H1 (cell line): ENCODE measurements around the gene N4BP3. TPM values are rescaled to one million over a fixed set of nuclear protein-coding genes. Genes with fewer than 3 reads are reported as not detected.
A peak's percentile ranks its signal among the peaks of the same experiment; 100 is the strongest.

Experiments
- GABPA ChIP-seq: IDR thresholded peaks from 2 replicates; pipeline ENCODE4 v1.6.1; 2011; ENCODE audit warnings: mild to moderate bottlenecking, low read length, moderate library complexity, borderline replicate concordance; ENCODE audit not compliant: insufficient read depth
- PHF8 ChIP-seq: fragments of 200-600 bp; sonication (generic); conservative IDR thresholded peaks from 2 replicates; pipeline ENCODE4 v1.7.1; 2012; ENCODE audit warnings: low read depth, mild to moderate bottlenecking, inconsistent platforms, low read length, moderate library complexity
- SRF ChIP-seq: IDR thresholded peaks from 2 replicates; pipeline ENCODE4 v1.6.1; 2011; ENCODE audit warnings: mild to moderate bottlenecking, low read depth, low read length, moderate library complexity
- TAF7 ChIP-seq: optimal IDR thresholded peaks from 2 replicates; pipeline ENCODE3; 2011; ENCODE audit warnings: low read depth, mild to moderate bottlenecking, inconsistent platforms, low read length, moderate library complexity, borderline replicate concordance
- YY1 ChIP-seq: IDR thresholded peaks from 2 replicates; pipeline ENCODE4 v1.6.1; 2011; ENCODE audit warnings: low read depth, mild to moderate bottlenecking, low read length
- ZNF274 ChIP-seq: IDR thresholded peaks from 2 replicates; pipeline ENCODE4 v1.7.0; 2012; ENCODE audit warnings: low read length, borderline replicate concordance; ENCODE audit errors: extremely low read depth
- polyA plus RNA-seq, 7 experiments: library from polyadenylated mRNA; depleted of rRNA in 3 of 7; stranded (reverse) in 5 of 7; unstranded in 2 of 7; fragments of >200 nt in 5 of 7; fragments of 200-250 nt in 2 of 7; gene quantifications; 1 replicate in 5 of 7; 2 replicates in 1 of 7; 4 replicates in 1 of 7; pipeline versions ENCODE4 v1.2.1 to v1.2.3, GENCODE V29; 2011 to 2013; ENCODE audit warnings: missing spikeins in 2 of 7, mixed read lengths in 2 of 7
- total RNA-seq: library from RNA; stranded (reverse); fragmentation: NEBNext Ultra II Directional; extraction: Animal tissue kit (Norgen Biotek cat#: 25700); gene quantifications from 2 replicates; pipeline ENCODE4 v1.2.1, GENCODE V29; 2021
- TF ChIP-seq, protein P1 (sequence below): fragments of 300-600 bp; sonication (generic); IDR thresholded peaks from 2 replicates; pipeline ENCODE4 v1.7.1; 2012; ENCODE audit warnings: low read length, moderate library complexity, mild to moderate bottlenecking, inconsistent platforms; ENCODE audit not compliant: insufficient replicate concordance
- TF ChIP-seq, protein P2 (sequence below): IDR thresholded peaks from 2 replicates; pipeline ENCODE4 v1.6.1; 2012; ENCODE audit warnings: low read length, inconsistent platforms

Gene N4BP3
- total and polyA plus RNA-seq, 2 of the 8 experiments (the other 6 are each of a cell fraction or from before 2014, with no cell fraction given) = 13.1 to 39.2 TPM

DNA sequence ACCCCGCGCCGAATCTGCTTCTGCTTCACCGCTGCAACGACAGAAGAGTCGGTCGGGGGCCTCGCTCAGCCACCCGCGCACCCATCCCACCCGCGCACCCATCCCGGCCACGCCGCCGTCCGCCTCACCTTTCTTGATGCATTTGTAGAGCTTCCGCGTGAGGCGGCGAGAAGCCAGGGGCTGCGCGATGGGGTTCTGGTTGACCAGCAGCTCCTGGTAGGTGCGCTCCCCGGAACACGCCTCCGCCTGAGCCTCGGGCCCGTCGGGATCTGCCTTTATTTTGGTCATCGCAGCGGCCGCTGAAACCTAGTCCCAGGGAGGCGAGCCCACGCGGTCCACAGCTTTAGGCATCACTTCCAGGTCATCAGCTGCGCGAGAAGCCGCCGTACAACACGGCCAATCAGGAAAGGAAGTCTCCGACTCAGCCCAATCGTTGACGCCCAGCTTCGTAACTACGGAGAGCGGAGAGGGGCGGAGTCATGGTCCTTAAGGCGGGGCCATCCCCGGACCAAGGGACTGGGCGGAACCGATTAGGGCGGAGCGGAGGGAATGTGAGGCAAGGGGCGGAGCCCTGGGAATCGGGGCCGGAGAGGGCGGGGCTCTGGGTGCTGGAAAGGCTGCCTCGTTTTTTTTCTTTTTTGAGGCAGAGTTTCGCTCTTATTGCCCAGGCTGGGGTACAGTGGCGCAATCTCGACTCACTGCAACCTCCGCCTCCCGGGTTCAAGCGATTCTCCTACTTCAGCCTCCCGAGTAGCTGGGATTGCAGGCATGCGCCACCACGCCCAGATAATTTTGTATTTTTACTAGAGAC, 40.4 kb downstream of the N4BP3 start, which contains the start of gene NHP2 (continued):
- TF ChIP-seq, protein P1, sequence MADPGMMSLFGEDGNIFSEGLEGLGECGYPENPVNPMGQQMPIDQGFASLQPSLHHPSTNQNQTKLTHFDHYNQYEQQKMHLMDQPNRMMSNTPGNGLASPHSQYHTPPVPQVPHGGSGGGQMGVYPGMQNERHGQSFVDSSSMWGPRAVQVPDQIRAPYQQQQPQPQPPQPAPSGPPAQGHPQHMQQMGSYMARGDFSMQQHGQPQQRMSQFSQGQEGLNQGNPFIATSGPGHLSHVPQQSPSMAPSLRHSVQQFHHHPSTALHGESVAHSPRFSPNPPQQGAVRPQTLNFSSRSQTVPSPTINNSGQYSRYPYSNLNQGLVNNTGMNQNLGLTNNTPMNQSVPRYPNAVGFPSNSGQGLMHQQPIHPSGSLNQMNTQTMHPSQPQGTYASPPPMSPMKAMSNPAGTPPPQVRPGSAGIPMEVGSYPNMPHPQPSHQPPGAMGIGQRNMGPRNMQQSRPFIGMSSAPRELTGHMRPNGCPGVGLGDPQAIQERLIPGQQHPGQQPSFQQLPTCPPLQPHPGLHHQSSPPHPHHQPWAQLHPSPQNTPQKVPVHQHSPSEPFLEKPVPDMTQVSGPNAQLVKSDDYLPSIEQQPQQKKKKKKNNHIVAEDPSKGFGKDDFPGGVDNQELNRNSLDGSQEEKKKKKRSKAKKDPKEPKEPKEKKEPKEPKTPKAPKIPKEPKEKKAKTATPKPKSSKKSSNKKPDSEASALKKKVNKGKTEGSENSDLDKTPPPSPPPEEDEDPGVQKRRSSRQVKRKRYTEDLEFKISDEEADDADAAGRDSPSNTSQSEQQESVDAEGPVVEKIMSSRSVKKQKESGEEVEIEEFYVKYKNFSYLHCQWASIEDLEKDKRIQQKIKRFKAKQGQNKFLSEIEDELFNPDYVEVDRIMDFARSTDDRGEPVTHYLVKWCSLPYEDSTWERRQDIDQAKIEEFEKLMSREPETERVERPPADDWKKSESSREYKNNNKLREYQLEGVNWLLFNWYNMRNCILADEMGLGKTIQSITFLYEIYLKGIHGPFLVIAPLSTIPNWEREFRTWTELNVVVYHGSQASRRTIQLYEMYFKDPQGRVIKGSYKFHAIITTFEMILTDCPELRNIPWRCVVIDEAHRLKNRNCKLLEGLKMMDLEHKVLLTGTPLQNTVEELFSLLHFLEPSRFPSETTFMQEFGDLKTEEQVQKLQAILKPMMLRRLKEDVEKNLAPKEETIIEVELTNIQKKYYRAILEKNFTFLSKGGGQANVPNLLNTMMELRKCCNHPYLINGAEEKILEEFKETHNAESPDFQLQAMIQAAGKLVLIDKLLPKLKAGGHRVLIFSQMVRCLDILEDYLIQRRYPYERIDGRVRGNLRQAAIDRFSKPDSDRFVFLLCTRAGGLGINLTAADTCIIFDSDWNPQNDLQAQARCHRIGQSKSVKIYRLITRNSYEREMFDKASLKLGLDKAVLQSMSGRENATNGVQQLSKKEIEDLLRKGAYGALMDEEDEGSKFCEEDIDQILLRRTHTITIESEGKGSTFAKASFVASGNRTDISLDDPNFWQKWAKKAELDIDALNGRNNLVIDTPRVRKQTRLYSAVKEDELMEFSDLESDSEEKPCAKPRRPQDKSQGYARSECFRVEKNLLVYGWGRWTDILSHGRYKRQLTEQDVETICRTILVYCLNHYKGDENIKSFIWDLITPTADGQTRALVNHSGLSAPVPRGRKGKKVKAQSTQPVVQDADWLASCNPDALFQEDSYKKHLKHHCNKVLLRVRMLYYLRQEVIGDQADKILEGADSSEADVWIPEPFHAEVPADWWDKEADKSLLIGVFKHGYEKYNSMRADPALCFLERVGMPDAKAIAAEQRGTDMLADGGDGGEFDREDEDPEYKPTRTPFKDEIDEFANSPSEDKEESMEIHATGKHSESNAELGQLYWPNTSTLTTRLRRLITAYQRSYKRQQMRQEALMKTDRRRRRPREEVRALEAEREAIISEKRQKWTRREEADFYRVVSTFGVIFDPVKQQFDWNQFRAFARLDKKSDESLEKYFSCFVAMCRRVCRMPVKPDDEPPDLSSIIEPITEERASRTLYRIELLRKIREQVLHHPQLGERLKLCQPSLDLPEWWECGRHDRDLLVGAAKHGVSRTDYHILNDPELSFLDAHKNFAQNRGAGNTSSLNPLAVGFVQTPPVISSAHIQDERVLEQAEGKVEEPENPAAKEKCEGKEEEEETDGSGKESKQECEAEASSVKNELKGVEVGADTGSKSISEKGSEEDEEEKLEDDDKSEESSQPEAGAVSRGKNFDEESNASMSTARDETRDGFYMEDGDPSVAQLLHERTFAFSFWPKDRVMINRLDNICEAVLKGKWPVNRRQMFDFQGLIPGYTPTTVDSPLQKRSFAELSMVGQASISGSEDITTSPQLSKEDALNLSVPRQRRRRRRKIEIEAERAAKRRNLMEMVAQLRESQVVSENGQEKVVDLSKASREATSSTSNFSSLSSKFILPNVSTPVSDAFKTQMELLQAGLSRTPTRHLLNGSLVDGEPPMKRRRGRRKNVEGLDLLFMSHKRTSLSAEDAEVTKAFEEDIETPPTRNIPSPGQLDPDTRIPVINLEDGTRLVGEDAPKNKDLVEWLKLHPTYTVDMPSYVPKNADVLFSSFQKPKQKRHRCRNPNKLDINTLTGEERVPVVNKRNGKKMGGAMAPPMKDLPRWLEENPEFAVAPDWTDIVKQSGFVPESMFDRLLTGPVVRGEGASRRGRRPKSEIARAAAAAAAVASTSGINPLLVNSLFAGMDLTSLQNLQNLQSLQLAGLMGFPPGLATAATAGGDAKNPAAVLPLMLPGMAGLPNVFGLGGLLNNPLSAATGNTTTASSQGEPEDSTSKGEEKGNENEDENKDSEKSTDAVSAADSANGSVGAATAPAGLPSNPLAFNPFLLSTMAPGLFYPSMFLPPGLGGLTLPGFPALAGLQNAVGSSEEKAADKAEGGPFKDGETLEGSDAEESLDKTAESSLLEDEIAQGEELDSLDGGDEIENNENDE = no peak
- TF ChIP-seq GABPA (no peak), YY1 (no peak), ZNF274 (no peak), PHF8 (peak; percentile 67; the same call in 1 of the 2 replicates), TAF7 (peak; percentile 62), SRF (0 out of 2 replicates have a peak, but pooled peaks have one; percentile 36)
- TF ChIP-seq, protein P2, sequence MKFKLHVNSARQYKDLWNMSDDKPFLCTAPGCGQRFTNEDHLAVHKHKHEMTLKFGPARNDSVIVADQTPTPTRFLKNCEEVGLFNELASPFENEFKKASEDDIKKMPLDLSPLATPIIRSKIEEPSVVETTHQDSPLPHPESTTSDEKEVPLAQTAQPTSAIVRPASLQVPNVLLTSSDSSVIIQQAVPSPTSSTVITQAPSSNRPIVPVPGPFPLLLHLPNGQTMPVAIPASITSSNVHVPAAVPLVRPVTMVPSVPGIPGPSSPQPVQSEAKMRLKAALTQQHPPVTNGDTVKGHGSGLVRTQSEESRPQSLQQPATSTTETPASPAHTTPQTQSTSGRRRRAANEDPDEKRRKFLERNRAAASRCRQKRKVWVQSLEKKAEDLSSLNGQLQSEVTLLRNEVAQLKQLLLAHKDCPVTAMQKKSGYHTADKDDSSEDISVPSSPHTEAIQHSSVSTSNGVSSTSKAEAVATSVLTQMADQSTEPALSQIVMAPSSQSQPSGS = no peak
